Measurements from ENCODE around the gene CXCL8.

CXCL8 gene

DNA sequence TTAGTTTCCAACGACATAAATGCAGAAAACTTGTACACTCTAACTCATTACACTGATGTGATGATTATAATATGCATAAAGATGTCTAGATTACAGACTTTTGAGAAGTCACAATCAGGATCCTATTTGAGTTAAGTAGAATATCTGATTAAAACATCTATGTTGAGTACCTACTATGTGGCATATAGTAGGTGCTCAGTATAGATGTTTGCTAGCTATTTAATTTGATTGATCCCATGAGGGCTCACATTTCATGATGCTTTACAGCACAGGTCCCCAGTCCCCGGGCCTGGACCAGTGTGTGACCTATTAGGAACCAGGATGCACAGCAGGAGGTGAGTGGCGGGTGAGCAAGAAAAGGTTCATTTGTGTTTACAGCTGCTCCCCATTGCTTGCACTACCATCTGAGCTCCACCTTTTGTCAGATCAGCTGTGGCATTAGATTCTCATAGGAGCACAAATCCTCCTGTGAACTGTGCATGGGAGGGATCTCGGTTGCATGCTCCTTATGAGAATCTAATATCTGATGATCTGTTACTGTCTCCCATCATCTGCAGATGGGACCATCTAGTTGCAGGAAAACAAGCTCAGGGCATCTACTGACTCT is 33.0 kb upstream of the CXCL8 start:
- DNase-seq (ENCODE audit: low read depth) = no peak
- no peak for TF ChIP-seq CTCF (IDR thresholded peaks at IDR 0.05; ENCODE audit: insufficient read depth, low read depth, low read length, missing control alignments)
- H3K4me3 ChIP-seq (ENCODE audit: low read length) = no peak overlapping the region

DNA sequence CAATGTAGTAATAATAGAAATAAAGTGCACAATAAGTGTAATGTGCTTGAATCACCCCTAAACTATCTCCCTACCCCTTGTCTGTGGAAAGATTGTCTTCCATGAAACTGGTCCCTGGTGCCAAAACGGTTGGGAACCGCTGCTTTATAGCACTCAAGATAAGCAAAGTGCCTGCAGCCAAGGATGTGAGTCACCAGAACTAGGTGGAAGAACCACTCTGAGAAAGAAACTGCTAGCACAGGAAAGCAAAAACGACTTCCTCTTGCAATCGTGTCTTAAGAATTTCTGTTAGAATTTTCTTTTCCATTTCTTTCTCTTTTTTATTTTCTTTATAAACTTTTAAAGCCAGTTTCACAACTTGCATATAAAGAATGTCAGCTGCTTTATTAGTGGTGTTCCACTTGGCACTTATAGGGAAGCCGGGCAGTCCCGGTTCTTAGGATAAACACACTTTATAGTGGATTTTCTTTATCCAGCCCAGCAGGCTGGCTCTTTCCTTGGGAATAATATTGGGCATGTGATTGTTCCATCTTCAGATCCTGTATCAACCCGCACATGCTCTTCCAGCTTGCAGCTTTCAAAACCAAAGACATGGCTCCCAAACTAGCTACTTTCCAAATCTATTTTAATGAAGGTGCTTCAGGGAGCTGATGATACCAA is 32.3 kb upstream of the CXCL8 start:
- no peak overlapping the region for H3K4me3 ChIP-seq (ENCODE audit: low read length)
- no peak for TF ChIP-seq CTCF (IDR thresholded peaks at IDR 0.05; ENCODE audit: insufficient read depth, low read depth, low read length, missing control alignments)
- DNase-seq (ENCODE audit: low read depth) = peak; percentile 90

DNA sequence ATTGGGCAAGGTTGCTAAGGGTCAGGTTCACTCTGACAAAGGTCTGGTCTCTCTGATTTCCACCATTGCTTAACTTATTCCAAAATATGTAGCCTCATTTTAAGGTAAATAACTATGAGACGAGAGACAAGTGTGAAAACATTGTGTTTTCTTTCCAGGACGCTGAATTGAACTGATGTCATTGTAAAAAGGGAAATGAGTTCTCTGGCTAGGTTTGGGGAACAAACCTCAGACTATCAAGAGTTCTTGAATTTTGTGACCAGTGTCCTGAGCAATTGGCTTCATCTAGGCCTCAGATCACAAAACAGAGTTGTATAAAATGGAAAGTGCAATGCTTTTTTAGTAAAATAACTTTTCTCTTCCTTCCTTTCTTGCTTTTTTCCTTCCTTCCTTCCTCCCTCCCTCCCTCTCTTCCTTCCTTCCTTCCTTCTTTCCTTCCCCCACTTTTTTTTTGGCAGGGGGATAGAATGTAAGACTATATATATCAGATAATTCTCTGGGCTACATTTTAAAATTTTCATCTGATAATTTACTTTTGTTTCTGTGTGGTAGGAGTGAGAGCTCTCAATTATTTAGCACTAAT is 30.8 kb upstream of the CXCL8 start:
- no peak for TF ChIP-seq CTCF (IDR thresholded peaks at IDR 0.05; ENCODE audit: insufficient read depth, low read depth, low read length, missing control alignments)
- no peak overlapping the region for H3K4me3 ChIP-seq (ENCODE audit: low read length)
- DNase-seq (ENCODE audit: low read depth) = no peak

- no peak overlapping the region for H3K4me3 ChIP-seq (ENCODE audit: low read length)
- no peak for TF ChIP-seq CTCF (IDR thresholded peaks at IDR 0.05; ENCODE audit: insufficient read depth, low read depth, low read length, missing control alignments)
- DNase-seq (ENCODE audit: low read depth) = no peak
Measured at GRCh38 chr4:73710094-73710493, 30.3 kb upstream of the CXCL8 start.

DNA sequence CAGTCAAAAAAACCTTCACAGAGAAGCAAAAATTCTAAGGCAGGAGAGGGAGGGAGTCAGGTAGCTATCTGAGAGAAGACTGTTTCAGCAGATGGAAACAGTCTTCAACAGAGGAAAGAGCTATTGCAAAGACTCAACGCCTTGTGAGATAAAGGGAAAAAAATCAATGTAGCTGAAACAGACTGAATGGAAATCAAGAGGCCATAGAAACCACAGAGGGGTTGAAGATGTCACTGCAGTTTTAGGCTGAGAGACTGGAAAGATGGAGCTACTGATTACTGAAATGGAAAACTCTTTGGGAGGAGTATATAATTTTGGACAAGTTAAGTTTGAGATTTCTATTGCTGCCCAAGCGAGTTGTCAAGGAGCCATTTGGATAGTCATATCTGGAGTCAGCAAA is 28.4 kb upstream of the CXCL8 start:
- no peak overlapping the region for H3K4me3 ChIP-seq (ENCODE audit: low read length)
- DNase-seq (ENCODE audit: low read depth) = no peak
- TF ChIP-seq CTCF (IDR thresholded peaks at IDR 0.05; ENCODE audit: insufficient read depth, low read depth, low read length, missing control alignments) = no peak

GRCh38 chr4:73713650-73714049 is 26.7 kb upstream of the CXCL8 start:
- H3K4me3 ChIP-seq (ENCODE audit: low read length) = no peak overlapping the region

More at GRCh38 chr4:73713650-73714049, 26.7 kb upstream of the CXCL8 start:
- TF ChIP-seq CTCF (IDR thresholded peaks at IDR 0.05; ENCODE audit: insufficient read depth, low read depth, low read length, missing control alignments) = no peak
- DNase-seq (ENCODE audit: low read depth) = peak; percentile 80
